Nasal cavity respiratory epithelium epithelial cell of viscerocranial mucosa (primary cell): ENCODE data around the gene SNRNP40. TPM values are rescaled to one million over a fixed set of nuclear protein-coding genes. Genes with fewer than 3 reads are reported as not detected.

Experiments used
- total RNA-seq: library from RNA; depleted of rRNA; stranded (reverse); fragments of >200 nt; gene quantifications from 2 replicates; pipeline ENCODE4 v1.2.3, GENCODE V29; 2014

SNRNP40 gene
- total RNA-seq = 78.0 and 165 TPM in 2 replicates

DNA sequence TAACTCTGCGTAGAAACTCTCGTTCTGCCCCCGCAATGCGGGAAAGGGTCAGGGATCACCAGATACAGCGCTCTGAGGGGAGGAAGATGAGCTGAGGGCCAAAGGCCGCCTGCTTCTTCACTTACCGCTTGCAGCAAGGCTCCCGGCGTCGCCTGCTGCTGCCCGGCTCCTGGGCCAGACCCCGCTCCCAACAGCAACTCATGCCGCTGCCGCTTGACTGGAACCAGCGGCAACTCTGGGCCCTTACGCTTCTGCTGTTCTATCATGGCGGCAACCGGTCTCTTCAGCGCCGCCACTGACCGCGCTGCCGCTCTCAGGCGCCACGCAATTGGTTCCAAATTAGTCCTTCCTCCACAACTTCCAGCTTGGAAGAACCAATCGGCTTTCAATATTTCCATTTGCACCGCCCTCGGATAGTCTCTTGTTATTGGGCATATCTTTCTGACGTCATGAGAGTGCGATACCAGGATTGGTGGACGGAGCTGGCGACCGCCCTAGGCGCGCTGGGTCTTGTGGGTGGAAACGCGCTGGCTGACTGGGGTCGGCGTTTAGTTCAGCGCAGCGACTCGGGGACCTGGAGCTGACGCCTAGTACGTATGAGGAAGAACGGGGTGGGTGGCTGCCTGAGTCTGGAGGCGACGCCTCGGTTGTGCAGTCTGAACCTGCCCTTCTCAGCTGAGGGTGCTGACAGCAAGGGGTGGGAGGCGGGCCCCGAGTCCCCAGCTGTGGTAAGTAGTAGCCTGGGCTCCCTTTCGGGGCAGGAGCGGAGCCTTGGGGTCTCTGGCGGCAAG lies at the start of gene SNRNP40, which contains the start of gene ZCCHC17:
SNRNP40 (minus strand) TSS at position 303 of the 791 bp plus-strand sequence; CDS start at position 266, 37 bp downstream.
ZCCHC17 (plus strand) TSS at position 547 of the 791 bp plus-strand sequence. CDS start 13,067 bp downstream, outside the sequence.

DNA sequence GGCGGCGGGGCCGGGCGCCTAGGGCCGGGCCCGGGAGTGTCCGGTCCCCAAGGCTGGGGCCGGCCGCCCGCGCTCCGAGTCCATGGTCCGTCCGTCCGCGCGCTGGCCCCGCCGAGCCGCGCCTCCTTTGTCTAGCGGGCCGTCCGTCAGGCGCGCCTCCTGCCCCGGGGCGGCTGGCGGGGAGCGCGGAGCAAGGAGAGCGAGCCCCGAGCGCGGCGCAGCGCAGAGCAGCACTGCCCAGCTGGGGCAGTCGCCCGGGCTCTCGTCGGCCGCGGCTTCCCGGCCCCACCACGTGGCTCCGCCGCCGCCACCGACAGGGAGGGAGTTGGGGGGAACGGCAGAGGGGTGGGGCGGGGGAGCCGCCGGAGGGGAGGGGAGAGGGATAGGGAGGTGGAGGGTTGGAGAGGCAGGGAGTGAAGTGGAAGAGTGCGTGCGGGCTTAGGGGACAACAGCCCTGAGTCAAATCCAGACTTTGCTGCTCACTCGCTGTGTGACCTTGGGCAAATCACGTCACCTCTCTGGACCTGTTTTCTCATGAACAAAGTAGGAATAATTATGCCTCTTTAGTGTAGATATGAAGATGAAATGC lies 56.8 kb downstream of the SNRNP40 start, which contains the start of gene NKAIN1:
NKAIN1 (minus strand) TSS at position 235 of the 589 bp plus-strand sequence. CDS start 340 bp downstream, outside the sequence.

Other genes starting within 250 kb of the SNRNP40 start
- 59.1 and 137 TPM in 2 replicates for gene PUM1, start 231.1 kb downstream of the SNRNP40 start, total RNA-seq
- gene NKAIN1, start 56.9 kb downstream of the SNRNP40 start, total RNA-seq = 0.07 TPM in 1 of 2 replicates, not detected in the other
- 35.5 and 38.3 TPM in 2 replicates for gene ZCCHC17, start 244 bp upstream of the SNRNP40 start, total RNA-seq
- gene FABP3, start 76.3 kb upstream of the SNRNP40 start, total RNA-seq = 0.50 TPM in 1 of 2 replicates, not detected in the other
- gene SERINC2, start 116.4 kb upstream of the SNRNP40 start, total RNA-seq = 47.8 and 182 TPM in 2 replicates